Measurements from ENCODE around the gene GPR65. TPM values are rescaled to one million over a fixed set of nuclear protein-coding genes. Genes with fewer than 3 reads are reported as not detected.

GPR65 gene
- total RNA-seq, 1 experiment from 2014 or later = not detected

DNA sequence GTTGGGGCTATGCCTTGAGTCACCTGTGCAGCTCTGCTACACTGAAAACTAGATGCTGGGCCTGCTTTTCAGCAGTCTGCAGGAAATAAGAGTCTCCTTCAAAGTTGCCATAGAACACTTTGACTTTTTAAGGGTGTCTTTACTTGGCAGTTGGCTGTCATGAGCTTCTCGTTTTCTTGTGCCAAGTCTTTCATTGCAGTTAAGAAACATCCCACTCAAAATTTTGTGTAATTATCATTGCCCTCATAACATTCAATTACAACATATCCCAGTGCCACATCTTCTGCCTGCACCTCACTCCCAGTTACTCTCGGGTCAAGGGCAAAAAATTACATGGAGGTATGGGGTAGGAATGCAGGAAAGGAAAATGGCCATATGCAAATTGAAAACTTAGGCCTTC, 29.1 kb downstream of the GPR65 start:
- no peak overlapping the region for H4K8ac ChIP-seq (replicated peaks; ENCODE audit: insufficient read length, low read depth, low read length)
- no peak overlapping the region for H3K23ac ChIP-seq (ENCODE audit: insufficient read length, low read depth, low read length)
- no peaks in the 10 kb centered on the region for H4K20me1 ChIP-seq (ENCODE audit: control insufficient read depth, insufficient read depth, insufficient read length)
- TF ChIP-seq, protein P1, sequence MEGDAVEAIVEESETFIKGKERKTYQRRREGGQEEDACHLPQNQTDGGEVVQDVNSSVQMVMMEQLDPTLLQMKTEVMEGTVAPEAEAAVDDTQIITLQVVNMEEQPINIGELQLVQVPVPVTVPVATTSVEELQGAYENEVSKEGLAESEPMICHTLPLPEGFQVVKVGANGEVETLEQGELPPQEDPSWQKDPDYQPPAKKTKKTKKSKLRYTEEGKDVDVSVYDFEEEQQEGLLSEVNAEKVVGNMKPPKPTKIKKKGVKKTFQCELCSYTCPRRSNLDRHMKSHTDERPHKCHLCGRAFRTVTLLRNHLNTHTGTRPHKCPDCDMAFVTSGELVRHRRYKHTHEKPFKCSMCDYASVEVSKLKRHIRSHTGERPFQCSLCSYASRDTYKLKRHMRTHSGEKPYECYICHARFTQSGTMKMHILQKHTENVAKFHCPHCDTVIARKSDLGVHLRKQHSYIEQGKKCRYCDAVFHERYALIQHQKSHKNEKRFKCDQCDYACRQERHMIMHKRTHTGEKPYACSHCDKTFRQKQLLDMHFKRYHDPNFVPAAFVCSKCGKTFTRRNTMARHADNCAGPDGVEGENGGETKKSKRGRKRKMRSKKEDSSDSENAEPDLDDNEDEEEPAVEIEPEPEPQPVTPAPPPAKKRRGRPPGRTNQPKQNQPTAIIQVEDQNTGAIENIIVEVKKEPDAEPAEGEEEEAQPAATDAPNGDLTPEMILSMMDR (conservative IDR thresholded peaks at IDR 0.05) = no peak
- no peak overlapping the region for H3K56ac ChIP-seq (ENCODE audit: insufficient read length, low read depth, low read length)
- no peak overlapping the region for H4K91ac ChIP-seq (ENCODE audit: insufficient read length, low read depth, low read length)
- H3K18ac ChIP-seq (ENCODE audit: insufficient read length, low read depth, low read length) = no peak overlapping the region
- H2BK12ac ChIP-seq (ENCODE audit: insufficient read length, low read depth, low read length) = no peak overlapping the region
- no peaks in the 10 kb centered on the region for H3K79me2 ChIP-seq (ENCODE audit: insufficient read depth, low read length)
- H3K9ac ChIP-seq (ENCODE audit: extremely low read depth, insufficient read length, low read length) = no peak overlapping the region
- H2BK20ac ChIP-seq (ENCODE audit: low read depth, low read length, poor library complexity, severe bottlenecking) = no peak overlapping the region
- Mint-ChIP-seq H3K27me3 (ENCODE audit: low read depth) (no peaks in the 10 kb centered on the region), H3K4me1 (peaks cover 18% of the 10 kb centered on the region in 2 experiments), H3K9me3 (no peaks in the 10 kb centered on the region), H3K36me3 (ENCODE audit: insufficient read depth in 1 of 3, low read depth in 3 of 3) (no peaks in the 10 kb centered on the region; a peak in 1 of 7 replicates), H3K4me3 (no peak overlapping the region), H3K27ac (no peak overlapping the region; a peak in 1 of 7 replicates)
- H3K23me2 ChIP-seq (ENCODE audit: insufficient read length, low read depth, low read length, poor library complexity, severe bottlenecking) = no peaks in the 10 kb centered on the region
- no peak overlapping the region for H3K4me2 ChIP-seq (ENCODE audit: insufficient read depth, insufficient read length, low read length)
- WGBS (ENCODE audit: extremely low coverage, insufficient read length, low lambda C conversion rate) = no CpG with 5 or more reads among the region's 2 CpGs
- no peak overlapping the region for H3K14ac ChIP-seq (ENCODE audit: insufficient read depth, low read length)
- no peak overlapping the region for H2BK120ac ChIP-seq (ENCODE audit: low read depth, low read length, poor library complexity, severe bottlenecking)
- no peak overlapping the region for H2AFZ ChIP-seq (ENCODE audit: low read length)
- H2AK5ac ChIP-seq (ENCODE audit: insufficient read length, low read length) = no peak overlapping the region
- H2BK15ac ChIP-seq (ENCODE audit: low read depth, low read length) = no peak overlapping the region
- no peak overlapping the region for H3K27ac ChIP-seq (ENCODE audit: insufficient read length, low read depth, low read length)
- no peak for DNase-seq
- H3K27me3 ChIP-seq (ENCODE audit: insufficient read depth, low read length) = no peaks in the 10 kb centered on the region
- H4K5ac ChIP-seq (ENCODE audit: insufficient read length, low read depth, low read length) = no peak overlapping the region
- no peak overlapping the region for H2BK5ac ChIP-seq (ENCODE audit: insufficient read length, low read length)
- H3K4me1 ChIP-seq (ENCODE audit: insufficient read depth, low read length) = peaks cover 4% of the 10 kb centered on the region; the same call in 1 of the 2 replicates
- no peak overlapping the region for H3K4ac ChIP-seq (ENCODE audit: low read depth, low read length)
- H3T11ph ChIP-seq (ENCODE audit: low read length) = no peak overlapping the region
- H3K79me1 ChIP-seq (ENCODE audit: insufficient read depth, low read depth, low read length, poor library complexity, severe bottlenecking) = no peaks in the 10 kb centered on the region
- H3K9me3 ChIP-seq (ENCODE audit: control insufficient read depth, low read depth, low read length) = no peaks in the 10 kb centered on the region
